ENCODE data around the gene MACC1.

The MACC1 gene, protein sequence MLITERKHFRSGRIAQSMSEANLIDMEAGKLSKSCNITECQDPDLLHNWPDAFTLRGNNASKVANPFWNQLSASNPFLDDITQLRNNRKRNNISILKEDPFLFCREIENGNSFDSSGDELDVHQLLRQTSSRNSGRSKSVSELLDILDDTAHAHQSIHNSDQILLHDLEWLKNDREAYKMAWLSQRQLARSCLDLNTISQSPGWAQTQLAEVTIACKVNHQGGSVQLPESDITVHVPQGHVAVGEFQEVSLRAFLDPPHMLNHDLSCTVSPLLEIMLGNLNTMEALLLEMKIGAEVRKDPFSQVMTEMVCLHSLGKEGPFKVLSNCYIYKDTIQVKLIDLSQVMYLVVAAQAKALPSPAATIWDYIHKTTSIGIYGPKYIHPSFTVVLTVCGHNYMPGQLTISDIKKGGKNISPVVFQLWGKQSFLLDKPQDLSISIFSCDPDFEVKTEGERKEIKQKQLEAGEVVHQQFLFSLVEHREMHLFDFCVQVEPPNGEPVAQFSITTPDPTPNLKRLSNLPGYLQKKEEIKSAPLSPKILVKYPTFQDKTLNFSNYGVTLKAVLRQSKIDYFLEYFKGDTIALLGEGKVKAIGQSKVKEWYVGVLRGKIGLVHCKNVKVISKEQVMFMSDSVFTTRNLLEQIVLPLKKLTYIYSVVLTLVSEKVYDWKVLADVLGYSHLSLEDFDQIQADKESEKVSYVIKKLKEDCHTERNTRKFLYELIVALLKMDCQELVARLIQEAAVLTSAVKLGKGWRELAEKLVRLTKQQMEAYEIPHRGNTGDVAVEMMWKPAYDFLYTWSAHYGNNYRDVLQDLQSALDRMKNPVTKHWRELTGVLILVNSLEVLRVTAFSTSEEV

DNA sequence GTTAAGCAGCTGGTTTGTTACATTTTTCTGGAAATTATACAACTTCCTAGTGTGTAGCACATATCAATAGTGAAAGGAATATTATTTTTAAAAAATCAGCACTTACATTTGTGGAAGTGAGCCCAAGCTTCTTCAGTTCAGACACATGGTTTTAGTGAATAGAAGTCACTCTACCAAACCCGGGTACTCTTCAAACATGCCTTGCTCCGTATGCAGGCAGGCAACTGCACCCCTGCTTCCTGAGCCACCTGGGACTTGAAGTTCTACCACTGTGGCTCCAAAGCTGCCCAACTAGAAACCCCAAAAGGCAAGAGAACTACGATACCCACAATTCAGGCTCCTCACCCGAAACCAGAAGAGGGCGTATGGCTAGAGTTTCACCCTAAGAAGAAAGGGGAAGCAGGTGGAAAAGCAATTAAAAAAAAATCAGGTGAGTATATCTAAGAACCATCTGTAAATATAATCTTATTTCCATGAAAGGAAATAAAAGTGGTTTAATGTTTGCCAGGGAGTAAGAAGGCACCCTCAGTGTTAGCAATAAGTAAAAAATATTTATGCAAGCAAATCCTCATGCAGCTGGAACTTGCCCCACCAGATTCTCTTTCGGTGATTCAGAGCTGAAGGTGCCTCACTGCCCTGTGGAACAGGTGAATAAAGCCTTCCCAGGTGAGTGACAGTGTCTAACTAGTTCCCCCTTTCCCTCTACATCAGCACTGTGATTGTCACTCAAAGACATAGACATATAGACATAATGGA, at the start of gene MACC1:
MACC1 (minus strand) TSS at position 192 of the 756 bp plus-strand sequence. CDS start 55,522 bp downstream, outside the sequence.
- DNase-seq = no peak

DNA sequence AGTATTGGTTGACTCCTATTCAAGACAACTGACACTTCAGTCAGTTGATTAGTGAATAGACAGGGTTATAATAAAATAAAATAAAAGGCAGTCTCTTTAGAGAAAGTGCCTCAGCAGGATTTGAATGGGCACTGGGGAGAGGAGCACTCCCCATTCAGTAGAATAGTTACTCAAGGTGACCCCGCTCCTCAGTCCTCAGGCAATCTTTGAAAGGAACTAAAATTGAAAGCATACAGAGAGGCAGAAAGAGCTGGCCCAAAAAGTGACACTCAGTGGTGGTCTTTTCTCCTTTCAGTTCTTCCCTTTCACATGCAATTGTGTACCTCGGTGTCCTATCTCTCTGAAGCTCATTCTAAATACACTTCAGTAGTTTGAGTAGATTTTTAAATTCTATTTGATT, 47.4 kb upstream of the MACC1 start:
- DNase-seq = no peak

DNA sequence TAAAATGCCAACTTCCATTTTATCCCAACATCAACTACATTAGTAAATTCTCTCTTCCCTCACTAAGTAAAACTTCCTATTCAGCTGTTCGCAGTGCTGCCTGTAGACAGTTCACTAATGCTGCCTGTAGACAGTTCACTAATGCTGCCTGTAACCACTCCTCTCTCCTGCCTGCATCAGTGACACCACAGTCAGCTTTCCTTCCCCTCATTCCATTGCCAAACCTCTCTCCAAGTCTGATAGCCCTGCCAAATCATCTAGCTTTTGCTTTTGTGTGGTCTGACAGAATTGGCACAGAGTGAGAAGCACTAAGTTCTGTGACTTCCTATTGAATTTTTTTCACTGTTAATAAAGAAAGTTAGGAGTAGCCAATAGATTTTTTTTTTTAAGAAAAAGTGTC, 43.0 kb upstream of the MACC1 start:
- no peak for DNase-seq

DNA sequence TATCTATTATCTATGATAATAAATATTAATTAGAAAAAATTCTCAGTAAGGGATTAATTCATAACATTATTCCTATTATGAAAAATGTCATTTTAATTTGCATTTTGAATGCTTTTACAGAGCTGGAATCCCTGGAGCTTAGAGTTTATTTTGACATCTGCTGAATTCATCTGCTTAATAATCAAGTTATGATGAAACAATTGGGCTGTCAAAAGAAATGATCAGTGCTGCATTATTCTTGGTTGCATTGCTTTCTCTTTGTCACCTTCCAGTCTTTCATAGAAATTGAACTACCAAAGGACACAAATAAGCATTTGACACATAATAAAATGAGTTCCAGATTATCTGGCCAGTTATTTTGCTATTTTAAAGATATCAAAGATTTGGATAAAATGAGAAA, 40.0 kb upstream of the MACC1 start:
- DNase-seq = no peak

DNA sequence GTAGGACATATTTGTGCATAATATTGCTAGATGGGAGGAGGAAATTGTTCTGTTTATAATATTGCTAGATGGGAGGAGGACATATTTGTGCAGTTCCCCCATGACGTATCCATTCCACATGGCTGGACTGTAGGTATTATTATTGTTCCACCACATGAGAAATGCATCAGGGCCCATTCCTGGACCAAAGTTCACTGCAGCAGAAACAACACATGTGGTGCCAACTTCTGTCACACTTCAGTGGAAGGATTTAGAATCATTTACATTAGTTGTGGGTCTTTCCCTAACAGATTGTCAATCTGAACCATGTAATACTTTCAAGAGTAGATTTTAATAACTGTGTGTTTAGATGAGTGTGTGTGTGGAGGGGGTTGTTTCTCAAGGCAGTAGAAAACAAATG, 32.7 kb upstream of the MACC1 start:
- DNase-seq = no peak

DNA sequence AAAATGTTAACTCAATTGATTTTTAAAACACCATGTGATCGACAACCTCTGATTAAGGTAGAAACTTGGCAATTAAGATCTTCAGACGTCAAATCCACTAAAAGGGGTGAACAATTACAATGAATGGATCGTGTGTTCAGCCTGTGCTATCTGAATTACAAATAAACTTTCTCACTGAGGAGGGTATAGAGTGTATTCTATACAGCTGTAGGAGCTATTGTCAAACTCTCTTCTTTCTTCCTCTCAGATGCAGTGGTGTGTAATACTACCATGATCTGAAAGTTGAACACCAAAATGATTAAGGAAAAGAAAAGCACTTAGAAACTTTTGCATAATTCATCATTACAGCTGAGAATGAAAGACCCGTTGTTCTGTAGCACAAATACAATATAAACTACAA, 32.2 kb upstream of the MACC1 start:
- DNase-seq = no peak

DNA sequence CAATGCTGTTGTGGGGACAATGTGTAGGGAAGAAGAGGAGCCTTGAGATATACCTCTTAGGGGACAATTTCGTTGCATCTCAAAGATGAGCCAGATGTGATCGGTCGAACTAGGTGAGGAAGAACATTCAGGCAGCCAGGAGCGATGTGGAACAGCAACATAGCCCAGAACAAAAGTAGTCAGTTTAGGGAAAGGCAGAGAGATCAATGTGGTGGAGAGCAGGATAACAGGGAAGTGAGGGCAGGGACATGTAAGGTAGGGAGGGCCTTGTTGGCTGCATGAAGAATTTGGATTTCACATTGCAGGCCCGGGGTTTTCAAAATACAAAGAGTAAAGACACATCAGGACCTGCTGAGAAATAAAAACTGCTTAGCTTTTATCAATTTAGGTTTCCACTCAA, 29.1 kb upstream of the MACC1 start:
- no peak for DNase-seq

DNA sequence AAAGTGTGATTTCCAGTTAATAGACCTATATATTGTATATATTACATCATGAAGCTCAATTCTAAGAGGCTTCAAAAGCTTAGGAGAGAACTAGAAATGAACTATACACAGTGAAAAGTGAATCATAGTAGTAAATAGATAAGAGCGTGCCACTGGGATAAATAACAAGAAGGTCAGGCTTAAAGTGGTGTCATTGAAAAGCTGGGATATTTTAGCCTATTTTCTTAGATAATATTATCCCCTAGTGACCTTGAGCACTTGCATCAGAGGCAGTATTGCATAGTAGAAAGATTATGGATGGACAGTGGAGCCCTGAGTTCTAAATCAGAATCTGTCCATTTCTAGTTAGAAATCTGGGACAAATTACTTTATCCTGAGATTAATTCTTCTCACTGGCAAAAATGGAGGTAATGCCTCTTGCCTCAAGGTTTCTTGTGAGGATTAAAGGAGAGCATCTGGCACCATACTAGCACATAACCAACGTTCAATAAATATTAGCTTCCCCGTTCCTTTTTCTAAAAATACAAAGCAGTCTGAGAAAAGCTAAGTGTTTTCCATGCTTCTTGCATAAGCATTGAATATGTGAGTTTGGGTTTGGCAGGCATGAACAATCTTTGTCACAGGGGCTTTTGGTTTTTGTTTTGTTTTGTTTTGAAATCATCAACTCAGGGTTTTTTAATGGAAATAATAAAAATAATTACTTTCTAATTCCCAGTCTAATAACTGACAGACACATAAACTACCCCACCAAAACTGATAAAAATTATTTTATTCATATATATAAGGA, 27.3 kb upstream of the MACC1 start:
- DNase-seq = no peak

DNA sequence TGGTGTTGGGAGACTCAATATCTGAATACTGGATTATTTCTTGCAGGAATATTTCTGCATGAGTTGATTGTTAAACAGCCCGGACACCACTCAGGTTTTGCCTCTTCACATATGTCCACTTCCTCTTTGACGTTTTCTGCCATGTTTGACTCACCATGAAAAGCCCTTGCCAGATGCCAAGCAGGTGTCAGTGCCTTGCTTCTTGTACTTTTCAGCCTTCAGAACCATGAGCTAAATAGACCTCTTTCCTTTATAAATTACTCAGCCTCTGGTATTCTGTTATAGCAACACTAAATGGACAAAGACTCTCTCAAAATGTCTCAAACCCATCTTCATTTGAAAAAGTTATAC, 24.7 kb upstream of the MACC1 start:
- DNase-seq = no peak

DNA sequence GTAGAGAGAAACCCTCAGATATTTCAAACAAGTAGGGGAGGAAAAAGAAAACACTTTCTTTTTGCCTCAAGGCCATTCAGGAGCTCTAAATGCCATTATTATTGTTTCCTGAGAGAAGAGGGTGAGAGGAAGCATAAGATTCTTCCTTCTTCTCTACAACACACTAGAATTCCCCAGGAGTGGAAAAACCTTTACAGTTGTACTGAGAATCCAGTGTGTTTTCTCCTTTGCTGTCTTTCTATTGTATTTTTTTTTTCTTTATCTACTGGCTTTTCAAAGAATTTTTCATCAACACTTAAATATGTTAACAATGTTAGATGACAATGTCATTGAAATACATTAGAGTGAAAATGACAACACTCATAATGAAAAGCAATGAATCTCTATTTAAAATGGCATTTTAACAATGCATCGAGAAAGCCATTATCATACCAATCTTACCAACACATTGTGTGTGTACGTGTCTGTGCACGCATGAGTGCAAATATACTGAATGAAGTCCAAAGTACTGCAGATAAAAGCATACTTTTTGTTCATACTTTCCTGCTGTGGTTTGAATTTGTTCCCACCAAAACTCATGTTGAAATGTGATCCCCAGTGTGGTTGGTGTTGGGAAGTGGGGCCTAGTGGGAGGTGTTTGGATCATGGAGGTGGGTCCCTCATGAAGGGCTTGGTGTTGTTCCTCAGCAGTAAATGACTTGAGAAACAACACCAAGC, 24.2 kb upstream of the MACC1 start:
- no peak for DNase-seq

DNA sequence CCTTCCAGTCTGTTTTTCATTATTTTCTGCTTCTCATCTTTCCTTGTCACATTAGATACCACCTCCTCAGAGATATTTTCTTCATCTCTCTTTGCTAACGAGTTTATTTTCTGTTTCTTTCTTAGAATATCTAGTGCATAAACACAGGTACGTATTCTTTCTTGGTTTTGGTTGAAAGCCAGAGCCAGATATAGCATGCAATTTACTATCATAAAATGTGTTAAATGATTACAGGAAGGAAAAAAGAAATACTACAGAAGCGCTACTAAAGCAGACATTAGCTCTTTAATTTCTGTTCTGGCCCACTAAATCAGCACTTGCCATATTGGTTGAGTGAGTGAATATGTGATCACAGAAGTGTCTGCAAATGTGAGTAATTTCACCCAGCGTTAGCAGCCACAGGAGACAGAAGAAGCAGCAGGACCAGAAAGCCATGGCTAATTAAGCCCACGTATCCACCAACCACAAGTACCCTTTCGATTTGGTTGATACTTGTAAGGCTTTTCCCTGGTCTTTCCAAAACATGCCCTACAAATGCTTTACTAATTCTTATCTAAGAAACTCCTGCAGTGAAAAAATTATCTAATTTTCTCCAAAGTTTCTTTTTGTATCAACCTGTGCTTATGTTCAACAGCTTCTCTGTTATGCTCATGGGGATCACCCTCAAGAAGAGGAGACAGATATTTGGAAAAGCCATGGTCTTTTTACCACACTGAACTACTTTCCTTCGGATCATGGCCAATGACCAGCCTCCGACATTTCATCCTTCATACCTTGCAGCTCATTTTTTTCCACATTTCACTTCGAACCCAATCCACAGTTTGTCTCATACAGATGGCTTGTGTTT, 23.1 kb upstream of the MACC1 start:
- no peak for DNase-seq

DNA sequence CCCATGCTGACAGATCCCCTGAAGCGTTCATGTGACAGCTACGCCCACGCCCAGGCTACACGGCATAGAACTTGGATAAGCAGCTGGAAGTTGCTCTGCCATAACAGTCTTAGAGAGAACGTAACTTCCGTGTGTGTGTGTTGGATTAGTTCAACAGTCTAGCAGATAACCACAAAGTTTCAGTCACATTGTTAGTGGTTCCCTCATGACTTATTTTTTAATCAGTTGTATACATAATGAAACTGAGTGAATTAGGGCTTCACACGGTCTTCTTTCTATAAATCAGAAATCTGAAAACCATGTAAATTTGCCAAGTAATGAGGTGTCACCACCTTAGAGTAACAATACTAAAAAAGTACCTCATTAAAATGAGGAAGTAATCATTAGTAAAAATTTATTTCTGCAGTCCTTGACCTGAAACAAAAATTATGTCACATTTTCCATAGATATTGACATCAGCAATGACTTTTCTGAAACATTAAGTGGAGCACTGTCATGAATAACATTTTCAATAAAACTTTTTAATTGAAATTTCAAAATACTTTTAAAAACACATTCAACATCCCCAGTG, 21.7 kb upstream of the MACC1 start:
- no peak for DNase-seq

DNA sequence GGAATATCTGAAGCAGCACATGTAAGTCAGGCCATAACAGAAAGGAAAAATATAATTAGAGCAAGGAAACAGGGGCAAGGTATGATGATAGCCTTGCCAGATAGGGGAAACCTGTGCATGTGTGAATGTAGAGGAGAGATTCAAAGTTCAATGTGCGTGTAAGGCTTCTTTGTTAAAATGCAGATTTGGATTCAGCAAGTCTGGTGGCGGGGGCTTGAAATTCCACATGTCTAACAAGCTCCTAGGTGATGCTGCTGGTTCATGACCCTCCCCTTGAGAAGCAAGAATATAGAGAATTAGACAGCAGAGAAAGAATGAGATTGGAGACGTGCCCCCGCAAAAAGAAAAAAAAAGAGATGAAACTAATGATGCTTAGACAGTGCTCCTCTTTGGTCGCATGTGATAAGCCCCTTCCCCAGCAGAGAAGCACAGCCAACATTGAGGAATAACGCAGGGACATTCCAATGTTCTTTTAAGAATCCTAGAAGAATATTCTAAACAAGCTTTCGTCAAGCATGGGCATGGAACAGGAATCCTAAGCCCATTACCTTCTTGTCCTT, 21.1 kb upstream of the MACC1 start:
- no peak for DNase-seq

DNA sequence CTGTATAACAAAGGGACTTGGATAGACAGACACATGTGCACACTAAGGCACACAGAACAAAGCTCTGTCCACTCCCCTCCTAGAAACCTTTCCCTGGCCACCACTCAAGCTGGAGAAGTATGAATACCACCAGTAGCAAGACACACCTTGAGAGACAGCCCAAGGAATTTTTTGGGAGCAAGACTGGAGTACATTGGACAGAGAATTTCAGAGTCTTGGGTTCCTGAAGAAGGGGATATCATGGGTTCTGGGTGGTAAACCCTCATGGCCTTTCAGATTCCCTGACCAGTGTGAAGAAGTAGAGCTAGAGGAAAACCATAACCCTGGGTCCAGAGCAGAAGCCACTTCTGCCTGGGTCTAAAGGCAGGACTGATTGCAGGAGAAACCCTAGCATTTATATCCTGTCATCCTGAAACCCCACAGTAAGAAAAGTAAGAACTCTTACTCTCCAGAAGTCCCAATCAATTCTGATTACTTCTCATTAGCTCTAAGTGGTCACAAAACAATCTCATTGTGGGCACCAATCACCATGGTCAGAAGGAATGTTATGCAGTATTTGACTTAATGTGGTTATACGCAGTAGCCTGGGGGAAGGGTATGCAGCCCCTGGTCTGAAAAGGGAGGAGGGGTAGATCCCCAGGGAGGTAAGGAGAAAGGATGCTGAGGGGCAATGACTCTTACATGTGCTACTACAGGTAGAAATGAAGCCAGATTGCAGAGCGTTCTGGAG, 20.4 kb upstream of the MACC1 start:
- no peak for DNase-seq

DNA sequence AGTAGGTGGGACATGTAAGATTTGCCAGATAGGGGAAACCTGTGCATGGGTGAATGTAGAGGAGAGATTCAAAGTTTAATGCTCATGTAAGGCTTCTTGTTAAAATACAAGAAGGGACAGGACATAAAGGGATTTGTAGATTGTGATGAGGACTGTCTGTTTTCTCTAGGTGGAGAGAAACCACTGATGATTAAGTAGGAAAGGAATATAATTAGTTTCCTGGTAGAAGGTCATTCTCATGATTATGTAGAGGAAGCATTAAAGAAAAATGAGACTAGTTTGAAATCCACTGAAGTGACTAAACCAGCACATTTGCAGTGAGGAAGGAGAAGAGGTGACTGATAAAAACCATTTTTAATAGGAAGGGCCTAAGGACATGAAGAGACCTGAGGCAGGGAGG, 19.6 kb upstream of the MACC1 start:
- DNase-seq = no peak

DNA sequence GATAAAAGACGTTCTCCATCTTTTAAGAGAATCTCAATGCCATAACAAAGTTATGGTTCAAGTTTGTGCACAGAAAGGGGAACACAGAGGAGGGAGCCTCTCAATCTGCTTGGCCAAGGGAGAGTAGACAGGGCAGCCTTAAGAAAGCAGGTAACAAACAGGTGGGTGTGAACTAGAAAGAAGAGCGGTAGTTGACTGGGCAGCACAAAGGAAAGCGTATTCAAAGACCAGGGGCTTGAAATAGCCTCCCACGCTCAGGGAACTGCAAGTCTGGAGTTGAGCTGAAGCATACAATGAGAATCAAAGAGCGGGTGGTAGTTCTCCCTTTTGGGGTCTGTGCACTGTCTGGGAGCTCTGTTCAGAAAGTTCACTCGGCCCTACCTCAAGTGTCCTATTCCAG, 18.9 kb upstream of the MACC1 start:
- no peak for DNase-seq

DNA sequence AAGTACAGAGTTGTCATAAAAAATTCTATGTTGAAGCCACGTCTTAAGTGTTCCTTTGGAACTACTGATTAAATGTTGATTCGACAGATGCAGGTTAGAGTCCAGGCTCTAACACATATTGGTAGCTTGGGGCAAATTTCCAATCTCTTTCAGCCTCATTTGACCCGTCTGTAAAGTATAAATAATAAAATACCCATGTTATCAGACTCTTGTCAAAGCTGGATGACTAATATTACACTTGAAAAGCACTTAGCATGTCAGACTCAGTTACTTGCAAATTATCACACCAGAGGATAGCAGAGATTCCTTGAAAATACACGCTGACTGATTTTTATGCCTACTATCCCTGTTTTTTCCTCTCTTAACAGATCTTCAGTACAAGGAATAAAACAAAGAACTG, 18.1 kb upstream of the MACC1 start:
- no peak for DNase-seq

DNA sequence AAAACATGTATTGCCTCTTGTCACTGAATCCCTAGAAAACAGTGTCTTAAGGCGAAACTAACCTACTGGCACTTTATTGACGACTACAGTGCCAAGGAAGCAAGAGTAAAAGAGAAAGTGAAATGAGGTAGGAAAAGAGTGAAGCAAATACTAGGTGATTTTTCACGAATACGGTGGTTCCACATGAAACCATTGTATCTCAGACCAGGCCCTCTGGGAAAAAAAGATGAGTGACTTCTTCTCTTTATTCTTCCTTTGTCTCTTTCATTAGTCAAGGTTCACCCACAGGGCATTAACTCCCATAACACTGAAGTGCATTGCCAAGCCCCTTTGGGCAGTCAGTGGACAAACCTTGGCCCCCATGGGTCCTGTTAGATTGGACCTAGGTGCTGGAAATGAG, 16.2 kb upstream of the MACC1 start:
- DNase-seq = no peak

DNA sequence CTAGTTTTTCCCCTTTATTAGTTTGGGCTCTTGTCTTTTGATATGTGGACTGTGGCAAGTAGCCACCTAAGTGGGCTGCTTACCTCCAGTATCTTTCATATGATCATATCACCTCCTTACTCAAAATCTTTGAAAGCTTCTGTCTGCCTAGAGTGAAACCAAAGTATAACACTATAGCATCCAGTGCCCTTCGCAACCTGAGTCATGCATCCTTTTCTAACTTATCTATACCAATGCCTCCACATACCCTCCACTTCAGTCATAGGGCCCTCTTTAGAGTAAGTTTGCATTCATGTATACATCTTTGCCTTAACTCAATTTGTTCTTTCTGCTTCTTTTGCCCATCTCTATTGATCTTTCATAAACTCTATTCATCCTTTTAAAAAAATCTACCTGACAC, 15.7 kb upstream of the MACC1 start:
- no peak for DNase-seq
